GM15510 (cell line): ENCODE results near the gene USP36.

ENCODE experiments used
- POLR2A ChIP-seq: IDR thresholded peaks from 3 replicates; pipeline ENCODE4 v1.6.1; 2011; ENCODE audit warnings: borderline replicate concordance; ENCODE audit not compliant: insufficient read length; ENCODE audit errors: extremely low read depth

The USP36 gene

GRCh38 chr17:78806451-78806850 lies 34.2 kb downstream of the USP36 start:
- no peak for TF ChIP-seq POLR2A

- TF ChIP-seq POLR2A = no peak
Observed at GRCh38 chr17:78805301-78805700, 35.3 kb downstream of the USP36 start.

DNA sequence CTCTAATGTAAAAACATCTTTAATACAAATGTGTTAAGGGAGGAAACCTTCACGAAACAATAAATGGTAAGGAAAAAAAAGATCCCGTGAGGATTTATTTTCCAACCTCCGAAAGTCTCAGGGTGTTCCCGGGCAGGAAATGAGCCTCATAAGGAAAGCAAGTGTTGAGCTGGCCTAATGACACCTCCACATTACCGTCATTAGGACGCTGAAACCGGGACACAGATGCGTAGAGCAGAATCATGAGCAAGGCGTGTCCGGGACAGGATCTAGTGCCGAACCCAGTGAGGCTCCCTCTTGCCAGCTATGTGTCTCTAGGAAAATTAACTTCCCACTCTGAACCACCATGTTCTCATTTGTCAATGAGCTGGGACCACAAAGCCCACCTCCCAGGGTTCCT lies 35.8 kb downstream of the USP36 start:
- TF ChIP-seq POLR2A = no peak

DNA sequence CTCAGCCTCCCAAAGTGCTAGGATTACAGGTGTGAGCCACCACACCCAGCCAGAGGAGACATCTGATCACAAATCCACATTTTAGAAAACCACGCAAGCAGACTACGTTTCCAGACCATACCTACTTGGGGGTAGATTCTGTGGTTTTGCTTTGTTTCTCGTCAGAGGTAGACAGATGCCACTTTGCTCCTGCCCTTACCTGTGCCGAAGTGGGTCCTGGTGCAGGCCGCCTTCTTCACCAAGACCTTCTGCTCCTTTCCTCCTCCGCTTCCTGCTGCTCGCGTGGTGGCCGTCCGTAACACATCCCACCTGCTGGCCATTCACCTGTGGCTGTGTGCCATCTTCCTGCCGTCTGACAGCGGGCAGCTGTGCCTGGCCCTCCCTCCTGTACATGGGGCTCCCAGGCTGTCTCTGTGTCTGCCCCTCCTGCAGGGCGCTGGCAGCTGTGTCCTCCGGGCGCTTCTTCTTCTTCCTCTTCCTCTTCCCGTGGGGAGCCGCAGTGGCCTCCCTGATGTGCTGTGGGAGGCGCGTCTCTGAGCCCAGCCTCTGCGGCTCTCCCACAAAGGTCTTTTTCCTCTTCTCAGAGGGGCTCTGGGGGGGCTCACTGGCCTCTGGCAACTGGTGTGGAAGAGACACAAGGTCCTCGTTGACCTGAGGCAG lies 37.3 kb downstream of the USP36 start:
- no peak for TF ChIP-seq POLR2A

- TF ChIP-seq POLR2A = no peak
Observed at GRCh38 chr17:78802459-78802858, 38.2 kb downstream of the USP36 start.

DNA sequence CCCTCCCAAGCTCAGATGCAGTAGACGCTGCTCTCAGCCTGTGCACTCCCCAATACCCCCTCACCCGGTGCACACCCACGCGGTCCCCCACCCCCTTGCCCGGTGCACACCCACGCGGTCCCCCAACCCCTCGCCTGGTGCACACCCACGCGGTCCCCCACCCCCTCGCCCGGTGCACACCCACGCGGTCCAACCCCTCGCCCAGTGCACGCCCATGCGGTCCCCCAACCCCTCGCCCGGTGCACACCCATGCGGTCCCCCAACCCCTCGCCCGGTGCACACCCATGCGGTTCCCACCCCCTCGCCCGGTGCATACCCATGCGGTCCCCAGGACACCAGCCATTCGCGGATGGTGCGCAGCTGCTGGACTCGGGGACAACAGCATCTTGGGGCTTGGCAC lies 38.6 kb downstream of the USP36 start:
- no peak for TF ChIP-seq POLR2A

DNA sequence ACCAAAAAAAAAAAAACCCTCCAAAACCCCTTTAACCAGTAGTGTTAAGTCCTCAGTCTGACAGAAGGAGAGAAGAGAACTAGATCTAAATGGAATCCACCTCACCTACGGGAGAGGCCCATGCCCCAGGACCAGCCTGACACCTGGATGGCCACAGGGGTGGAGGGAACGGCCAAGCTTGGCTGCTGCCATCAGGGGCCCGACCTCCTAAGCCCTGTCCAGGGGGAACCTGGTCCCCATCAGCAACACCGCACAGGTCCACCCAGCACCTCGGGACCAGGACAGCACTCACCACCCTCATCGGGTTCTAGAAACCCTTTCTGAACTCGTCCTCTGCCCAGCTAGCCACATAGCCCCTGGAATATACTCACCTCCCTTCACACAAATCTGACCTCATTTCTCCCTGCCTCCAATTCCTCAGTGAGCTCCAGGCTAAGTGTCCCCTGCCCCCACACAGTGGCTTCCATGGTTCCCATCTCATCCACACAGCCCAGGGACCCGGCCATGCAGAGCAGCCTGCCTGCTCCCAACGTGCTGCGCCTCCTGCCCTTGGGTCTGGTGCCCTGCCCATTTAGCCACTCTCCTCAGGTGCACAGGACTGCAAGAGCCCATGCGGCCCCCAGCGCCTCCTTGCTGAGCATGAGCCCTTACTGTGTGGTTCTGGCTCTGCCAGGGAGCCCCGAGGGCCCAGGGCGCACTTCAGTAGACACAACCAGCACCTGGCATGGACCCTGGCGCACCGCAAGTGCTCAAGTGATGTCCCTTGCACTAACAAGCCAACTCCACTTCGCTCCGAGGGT lies 40.3 kb downstream of the USP36 start:
- no peak for TF ChIP-seq POLR2A

GRCh38 chr17:78798695-78799559 lies 41.7 kb downstream of the USP36 start:
- TF ChIP-seq POLR2A = no peak

DNA sequence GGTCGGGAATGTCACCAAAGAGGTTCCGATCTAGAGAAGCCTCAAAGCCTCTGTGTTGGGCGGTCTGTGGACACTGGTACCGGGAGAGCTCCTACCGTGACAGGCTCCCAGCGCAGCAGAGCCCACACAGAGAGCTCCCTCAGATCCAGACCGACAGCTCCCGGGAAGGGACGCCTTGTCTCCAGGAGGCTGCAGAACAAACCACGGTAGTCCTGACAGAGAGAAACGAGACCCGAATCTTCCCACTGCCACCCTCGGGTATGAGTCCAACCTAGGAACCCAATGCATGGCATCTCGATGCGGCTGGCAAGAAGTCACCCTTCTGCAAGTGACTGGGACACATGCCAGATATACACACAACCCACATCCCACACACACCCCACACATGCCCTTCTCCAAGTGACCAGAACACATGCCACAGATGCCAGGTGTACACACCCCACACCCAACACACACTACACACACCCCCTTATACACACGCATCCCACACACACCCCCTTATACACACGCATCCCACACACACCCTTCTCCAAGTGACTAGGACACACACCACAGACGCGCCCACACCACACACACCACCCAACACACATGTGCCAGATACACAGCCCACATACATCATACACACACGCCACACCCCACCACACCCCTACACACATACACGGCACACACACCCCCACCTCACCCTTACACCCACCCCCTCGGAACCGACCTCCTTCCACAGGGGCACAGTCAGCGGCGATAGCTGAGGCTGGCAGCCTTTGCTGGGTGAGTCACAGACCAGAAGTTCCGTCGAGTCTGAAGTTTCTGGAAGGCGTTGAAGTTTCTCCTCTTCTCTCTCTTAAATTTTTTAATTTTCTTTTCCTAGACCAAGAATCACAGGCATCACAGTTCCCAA lies 42.7 kb downstream of the USP36 start:
- TF ChIP-seq POLR2A = no peak

- no peak for TF ChIP-seq POLR2A
Observed at GRCh38 chr17:78797213-78797612, 43.4 kb downstream of the USP36 start.

DNA sequence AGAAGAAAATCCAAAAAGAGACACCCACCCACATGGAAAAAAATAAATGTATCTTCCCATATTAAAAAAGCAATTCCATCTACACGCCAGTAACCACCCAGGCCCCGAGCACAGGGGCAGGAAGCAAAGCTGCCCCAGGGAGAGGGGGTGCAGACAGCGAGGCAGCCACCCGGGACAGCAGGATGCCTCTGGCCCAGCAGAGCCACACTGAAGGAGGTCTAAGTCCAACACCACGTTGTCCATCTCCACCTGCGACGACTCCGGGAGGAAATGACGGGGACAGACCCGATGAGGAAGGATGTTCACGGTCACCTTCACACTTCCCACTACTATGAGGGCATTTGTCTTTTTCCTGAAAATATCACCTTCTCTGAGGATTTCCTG lies 44.1 kb downstream of the USP36 start:
- no peak for TF ChIP-seq POLR2A

DNA sequence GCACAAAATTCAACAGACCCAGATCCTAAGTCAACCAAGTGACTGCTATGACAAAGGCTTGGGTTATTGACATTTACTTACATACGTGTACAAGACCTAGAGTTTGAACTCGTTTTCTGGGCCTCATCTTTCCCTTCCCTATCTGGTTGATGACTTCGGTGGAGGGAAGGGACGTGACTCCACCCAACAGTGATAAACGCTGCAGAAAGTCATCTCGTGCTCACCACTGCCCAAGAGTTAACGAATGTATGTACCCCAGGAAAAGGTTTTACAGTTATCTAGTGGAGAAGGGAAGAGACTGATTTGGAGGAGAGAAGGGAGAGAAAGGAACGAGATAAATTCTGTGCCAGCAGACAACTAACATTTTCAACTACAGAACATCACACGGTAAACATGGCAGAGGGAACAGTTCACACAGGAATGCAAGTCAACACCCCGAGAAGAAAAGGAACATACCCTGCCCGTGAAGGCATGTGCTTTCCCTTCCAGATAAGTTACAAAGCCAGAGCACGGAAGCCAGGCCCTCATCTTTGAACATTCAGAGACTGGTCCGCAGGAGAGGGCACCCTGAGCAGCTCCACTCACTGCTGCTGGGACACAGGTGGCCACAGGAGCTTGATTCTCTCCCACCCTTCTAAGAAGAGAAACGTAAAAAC lies 44.6 kb downstream of the USP36 start:
- TF ChIP-seq POLR2A = no peak

DNA sequence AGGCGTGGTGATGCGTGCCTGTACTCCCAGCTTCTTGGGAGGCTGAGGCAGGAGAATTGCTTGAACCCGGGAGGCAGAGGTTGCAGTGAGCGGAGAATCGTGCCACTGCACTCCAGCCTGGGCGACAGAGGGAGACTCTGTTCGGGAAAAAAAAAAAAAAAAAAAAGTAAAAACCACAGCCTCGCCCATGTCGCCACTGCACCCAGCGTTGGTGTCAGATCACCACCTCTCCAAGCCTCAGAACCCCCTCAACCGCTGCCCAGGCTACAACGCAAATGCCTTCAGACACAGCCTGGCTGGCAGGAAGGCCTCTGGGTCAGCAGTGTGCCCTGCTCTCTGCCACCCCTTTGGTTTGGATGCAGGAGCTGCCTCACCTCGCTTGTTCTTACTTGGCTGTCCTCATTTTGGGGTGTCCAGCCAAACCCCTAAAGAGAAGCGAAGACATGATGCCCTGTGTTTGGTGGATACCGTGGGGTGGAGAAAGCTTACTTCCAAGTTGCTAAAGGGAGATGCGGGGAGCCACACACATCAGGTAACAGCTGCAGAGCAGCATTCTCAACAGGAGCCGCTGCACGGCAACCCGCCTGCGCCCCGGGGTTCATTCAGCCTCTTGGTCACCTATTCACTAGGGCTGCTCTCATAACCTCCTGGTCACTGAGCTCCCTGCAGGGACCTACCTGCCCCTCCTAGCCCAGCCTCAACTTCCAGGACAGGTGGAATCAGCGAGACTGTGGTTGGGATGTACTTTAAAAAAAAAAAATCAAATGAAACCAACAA lies 45.6 kb downstream of the USP36 start:
- TF ChIP-seq POLR2A = no peak
